Stimulated activated CD8-positive, alpha-beta memory T cell treated with anti-CD3 and anti-CD28 coated beads, Interleukin-4, amount 100 ng/mL, for 48 hours (primary cell): ENCODE results near the gene TAF1B.

Source experiments
- DNase-seq: peaks from one replicate; pipeline ENCODE4 v3.0.0-alpha.2; 2020

TAF1B gene

DNA sequence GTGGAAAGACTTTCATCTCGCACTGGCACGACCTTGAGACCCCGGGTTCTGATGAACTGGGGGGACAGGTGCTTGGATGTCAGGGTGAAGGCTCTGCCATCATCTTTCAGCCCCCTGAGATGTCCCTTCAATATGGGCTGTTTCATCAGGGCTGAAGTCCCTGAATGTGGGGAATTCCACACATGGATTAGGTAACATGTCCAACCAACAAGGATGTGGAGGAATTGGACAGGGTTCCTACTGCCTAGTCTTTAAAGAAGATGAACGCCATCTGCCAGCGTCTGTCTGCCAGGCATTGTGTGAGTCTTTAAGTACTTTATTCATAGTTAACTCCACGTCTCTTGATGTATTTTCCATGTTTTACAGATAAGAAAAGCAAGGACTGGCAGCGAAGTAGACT lies 102.3 kb downstream of the TAF1B start:
- no peak for DNase-seq

DNA sequence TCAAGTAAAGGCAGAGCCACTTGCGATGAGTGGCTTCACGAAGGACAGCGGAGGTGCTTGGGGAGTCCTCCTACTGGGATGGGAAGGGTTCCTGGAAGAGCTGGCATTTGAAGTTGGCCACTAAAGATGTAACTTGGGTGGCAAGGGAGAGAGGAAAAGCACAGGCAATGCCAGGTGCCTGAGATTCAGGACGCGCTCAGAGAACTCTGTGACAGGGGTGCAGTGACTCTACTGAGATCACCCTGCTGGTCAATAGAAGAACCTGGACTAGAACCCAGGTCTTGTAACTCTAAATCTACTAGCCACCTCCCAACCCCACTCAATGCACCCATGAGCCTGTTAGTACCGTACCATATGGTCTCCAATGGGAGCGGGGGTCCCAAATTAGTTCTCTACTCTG lies 102.8 kb downstream of the TAF1B start:
- DNase-seq: no peak

DNA sequence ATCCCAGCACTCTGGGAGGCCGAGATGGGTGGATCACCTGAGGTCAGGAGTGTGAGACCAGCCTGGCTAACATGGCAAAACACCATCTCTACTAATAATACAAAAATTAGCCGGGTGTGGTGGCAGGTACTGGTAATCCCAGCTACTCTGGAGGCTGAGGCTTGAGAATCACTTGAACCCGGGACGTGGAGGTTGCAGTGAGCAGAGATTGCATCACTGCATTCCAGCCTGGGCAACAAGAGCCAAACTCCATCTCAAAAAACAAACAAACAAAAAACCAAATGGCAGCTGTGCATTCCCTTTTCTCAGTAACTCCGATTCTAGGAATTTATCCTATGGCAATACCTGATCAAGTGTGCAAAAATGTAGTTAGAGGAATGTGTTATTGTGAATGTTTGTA lies 103.5 kb downstream of the TAF1B start:
- no peak for DNase-seq

- DNase-seq: no peak
Observed at GRCh38 chr2:9948721-9949120, 105.4 kb downstream of the TAF1B start.

DNA sequence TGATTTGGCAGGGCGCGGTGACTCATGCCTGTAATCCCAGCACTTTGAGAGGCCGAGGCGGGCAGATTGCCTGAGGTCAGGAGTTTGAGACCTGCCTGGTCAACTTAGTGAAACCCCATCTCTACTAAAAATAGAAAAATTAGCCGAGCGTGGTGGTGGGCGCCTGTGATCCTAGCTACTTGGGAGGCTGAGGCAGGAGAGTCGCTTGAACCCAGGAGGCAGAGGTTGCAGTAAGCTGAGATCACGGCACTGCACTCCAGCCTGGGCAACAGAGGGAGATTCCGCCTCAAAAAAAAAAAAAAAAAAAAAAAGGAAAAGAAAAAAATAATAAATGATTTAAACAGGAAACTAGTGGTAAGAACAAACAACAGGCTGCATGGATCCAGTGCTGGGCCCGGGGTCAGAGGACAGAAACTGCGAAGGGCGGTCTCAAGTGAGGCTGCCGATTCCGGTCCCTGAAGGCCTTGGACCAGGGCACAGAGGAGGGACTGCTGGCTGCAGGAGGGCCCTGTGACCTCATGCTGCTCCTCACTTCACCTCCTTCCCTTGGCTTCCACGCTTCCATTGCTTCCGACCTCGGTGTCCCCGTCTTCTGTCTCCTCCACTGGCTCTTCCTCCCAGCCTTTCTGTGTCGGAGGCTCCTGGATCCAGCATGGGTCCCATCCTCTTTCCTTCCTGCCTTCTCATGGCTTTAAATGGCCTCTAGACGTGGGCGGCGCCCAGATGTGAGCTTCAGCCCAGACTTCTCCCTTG lies 106.1 kb downstream of the TAF1B start:
- DNase-seq: no peak

DNA sequence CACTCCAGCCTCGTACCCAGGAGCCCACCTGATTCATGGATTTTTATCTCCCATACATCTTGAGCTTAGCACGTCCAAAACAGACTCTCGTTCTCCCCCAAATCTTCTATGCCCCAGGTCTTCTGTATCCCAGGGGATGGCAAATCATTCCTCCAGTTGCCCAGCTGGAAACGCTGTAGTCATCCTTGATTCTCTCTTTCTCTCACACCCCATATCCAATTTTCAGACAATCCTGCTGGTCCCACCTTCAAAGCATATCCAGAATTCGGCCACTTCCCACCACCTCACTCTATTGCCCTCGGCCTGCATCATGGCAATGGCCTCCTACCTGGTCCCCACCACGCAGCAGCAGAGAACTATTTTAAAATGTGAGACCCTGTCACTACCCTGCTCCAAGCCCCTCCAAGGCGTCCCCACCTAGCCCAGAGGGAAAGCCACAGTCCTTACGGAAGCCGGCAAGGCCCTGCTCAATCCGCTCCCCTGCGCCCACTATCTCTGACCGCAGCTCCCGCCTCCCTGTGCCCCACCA lies 106.8 kb downstream of the TAF1B start:
- no peak for DNase-seq

GRCh38 chr2:9950521-9951271 lies 107.4 kb downstream of the TAF1B start:
- DNase-seq: peak; percentile 56

GRCh38 chr2:9951272-9951521 lies 107.9 kb downstream of the TAF1B start:
- no peak for DNase-seq

DNA sequence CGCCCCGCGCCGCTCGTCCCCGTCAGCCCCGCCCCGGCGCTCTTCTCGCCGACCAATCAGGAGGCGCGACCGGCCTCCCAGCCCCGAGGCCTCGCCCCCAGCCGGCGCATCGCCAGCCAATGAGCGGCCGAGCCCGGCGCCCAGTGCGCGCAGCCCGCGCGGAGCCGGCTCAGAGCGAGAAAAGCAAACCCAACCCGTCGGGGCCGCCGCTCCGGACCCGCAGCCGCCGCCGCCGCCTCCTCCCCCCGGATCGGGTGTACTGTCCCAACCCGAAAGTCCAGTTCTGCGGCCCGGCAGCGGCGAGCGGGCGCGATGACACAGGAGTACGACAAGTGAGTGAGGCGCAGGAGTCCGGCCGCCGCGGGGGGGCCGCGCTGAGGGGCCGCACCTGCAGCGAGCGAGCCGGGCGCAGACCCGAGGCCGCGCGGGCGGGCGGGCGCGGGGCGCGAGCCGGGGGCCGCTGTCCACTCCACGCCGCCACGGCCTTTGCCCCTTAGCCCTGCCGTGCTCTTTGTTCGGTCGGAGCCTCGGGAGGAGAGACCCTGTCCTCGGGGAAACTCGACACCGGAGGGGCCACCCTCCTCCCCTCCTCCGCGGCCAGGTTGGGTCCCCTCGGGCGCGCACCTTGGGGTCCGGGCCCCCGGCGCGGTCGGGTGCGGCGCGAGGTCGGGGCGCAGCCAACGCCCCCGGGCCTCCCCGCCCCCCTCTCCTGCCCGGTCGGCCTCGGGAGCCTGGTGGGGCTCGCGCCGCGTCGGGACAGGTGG lies 108.4 kb downstream of the TAF1B start, which contains the start of gene GRHL1:
Gene GRHL1 (plus strand): TSS at position 172 of the 764 bp plus-strand sequence. CDS start 141 bp downstream, at position 313.
- DNase-seq: peak; percentile 91

GRCh38 chr2:9952286-9952737 lies 109.0 kb downstream of the TAF1B start:
- DNase-seq: no peak

DNA sequence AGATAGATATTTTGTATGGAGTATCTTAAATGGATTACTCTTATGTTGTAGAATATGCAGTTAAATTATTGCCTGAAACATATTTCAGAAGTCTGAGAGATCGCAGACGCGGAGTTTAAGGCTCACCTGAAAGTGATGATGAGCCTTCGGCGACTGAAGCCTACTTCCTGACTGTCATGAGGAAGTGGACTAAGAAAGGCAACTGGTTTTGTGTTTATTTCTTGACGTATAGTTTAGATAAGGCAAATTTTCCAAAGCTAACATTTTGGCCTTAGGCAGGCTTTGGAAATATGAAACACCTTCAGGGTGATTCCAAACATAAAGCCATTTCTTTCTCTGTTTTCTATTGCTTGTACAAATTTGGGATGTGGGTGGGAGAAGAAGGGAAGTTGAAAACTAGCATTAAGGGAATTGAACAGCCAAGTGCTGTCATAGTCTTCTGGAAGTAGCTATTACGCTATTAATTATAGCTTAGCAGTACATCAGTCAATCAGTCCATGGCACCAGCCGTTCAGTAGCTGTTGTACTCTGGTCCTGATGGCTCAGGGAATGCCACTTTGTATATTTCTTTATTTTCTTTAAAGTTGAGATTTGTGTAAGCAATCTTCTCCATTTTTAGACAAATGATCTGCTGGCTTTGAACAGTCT lies 109.7 kb downstream of the TAF1B start:
- no peak for DNase-seq

- no peak for DNase-seq
Observed at GRCh38 chr2:9954136-9954535, 110.9 kb downstream of the TAF1B start.

DNA sequence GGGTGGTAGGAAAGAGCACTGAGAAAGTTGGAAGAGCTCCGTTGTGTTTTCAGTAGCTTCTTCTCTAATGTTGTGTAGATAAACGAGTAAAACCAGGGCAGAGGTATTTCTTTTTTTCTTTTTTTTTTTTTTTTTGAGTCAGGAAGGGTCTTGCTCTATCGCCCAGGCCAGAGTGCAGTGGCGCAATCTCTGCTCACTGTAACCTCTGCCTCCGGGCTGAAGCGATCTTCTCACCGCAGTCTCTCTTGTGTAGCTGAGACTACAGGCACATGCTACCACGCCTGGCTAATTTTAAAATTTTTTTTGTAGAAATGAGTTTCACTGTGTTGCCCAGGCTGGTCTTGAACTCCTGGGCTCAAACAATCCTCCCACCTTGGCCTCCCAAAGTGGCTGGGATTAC lies 114.8 kb downstream of the TAF1B start:
- no peak for DNase-seq

GRCh38 chr2:9959262-9959661 lies 116.0 kb downstream of the TAF1B start:
- no peak for DNase-seq

DNA sequence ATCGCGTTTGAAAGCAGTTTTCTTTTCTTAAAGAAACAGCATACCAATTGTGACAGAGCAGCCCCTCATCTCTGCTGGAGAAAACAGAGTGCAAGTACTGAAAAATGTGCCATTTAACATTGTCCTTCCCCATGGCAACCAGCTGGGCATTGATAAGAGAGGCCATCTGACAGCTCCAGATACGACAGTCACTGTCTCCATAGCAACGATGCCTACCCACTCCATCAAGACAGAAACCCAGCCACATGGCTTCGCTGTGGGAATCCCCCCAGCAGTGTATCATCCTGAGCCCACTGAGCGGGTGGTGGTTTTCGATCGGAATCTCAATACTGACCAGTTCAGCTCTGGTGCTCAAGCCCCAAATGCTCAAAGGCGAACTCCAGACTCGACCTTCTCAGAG lies 117.7 kb downstream of the TAF1B start:
- DNase-seq: no peak

- no peak for DNase-seq
Observed at GRCh38 chr2:9964334-9964980, 121.2 kb downstream of the TAF1B start.

GRCh38 chr2:9965119-9965822 lies 122.0 kb downstream of the TAF1B start:
- DNase-seq: no peak

- DNase-seq: no peak
Observed at GRCh38 chr2:9966491-9967022, 123.3 kb downstream of the TAF1B start.

DNA sequence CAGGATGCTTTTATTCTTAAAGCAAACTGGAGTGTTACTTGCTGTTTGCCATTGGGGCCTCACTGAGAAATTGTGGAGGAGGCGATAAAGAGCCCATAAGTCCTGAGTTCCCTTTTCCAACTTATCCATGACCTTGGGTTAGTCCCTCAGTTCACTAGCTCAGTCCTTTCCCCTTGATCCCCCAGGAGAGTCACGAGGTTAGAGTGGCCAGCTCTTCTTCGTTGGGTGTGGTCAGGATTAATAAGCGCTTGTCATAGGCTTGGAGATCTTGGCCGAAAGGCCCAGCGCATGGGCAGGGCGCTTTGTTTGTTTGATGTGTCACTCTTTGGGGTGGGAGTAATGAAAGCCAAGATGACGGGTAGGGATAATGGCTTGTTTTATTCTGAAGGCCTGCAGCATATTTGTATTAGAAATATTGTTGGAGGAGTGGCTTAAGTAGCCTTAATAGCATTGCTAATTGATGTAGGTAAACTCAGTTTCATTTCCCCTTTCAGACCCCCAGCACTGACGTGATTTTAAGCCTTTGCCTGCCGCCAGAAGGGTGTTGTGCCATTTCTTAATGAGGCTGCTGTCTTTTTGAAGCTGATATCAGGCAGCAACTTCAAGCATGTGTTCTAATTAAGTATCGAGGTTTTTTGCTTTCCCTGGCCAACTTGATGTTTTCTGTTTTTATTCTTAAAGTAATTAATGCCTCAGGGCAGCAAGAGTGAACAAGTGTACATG lies 123.9 kb downstream of the TAF1B start:
- no peak for DNase-seq

DNA sequence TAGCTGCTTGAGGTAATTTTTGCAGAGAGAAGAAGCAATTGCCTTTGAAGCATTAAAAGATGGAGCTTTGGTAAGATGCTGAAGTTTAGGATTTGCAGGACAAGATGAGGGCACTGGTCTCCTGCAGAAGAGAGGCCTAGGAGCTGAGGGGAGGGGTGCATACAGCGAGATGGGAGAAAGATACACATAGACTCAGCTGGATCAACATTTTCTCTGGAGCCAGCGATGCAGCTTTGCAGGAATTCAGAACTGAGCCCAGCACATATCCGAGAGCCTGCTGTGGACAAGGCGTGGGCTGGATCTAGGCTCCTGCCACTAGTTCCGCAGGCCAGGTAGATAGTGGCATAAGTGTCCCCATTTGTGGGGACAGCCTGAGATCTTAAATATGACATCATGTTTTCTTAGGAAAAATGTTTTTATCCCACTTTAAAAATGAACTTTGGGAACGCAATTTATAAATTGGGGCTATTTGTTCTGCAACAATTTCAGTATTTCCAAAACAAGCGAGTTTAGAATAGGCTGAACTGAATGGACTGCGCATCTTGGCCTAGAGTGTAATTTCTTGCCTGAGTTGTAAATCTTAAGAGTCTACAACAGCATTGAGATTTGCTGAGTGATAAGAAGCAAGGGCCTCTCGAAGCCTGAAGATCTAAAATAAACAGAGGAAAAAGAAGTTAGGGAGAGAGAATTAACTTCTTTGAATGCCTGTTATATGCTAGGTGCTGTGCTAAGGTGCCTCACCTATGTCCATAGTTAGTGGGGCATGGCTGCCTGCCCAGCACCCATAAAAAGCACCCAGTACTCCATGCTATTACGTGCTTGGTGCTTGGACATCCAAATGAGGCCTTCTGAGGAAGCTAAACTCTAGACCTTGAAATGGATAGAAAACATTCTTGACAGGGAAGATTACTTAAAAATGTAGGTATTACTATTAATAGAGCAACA lies 125.6 kb downstream of the TAF1B start:
- DNase-seq: no peak
